PC-9 (cell line): ENCODE results near the gene CXCL16. TPM values are rescaled to one million over a fixed set of nuclear protein-coding genes. Genes with fewer than 3 reads are reported as not detected.

Source experiments
- Bru-seq: library from RNA; stranded (reverse); fragments of 400-500 nt; gene quantifications from one replicate; lab custom pipeline; 2021; lab: Mats Ljungman, UMichigan
- BruChase-seq, 2 experiments: library from RNA; stranded (reverse); fragments of 400-500 nt; gene quantifications; one replicate each; lab custom pipeline; 2021; lab: Mats Ljungman, UMichigan
- BruUV-seq: library from RNA; stranded (reverse); fragments of 400-500 nt; replicated peaks from 2 replicates; lab custom pipeline; 2021; lab: Mats Ljungman, UMichigan
- CTCF ChIA-PET: fragments of 300-600 bp; sonication (Branson Sonifier 250); formaldehyde crosslinking; loops from one replicate; lab custom pipeline; 2022; ENCODE audit warnings: antibody characterized with exemption; lab: Charles Lee
- POLR2A ChIA-PET: fragments of 300-600 bp; sonication (Branson Sonifier 250); formaldehyde crosslinking; loops from one replicate; lab custom pipeline; 2022; ENCODE audit warnings: antibody characterized with exemption; ENCODE audit not compliant: unreplicated experiment; lab: Charles Lee
- DNase-seq, 2 experiments: peaks; one replicate each; pipeline versions ENCODE4 v3.0.0 to v3.0.0-alpha.2; 2015 to 2022; ENCODE audit warnings: mixed read lengths in 1 of 2
- H2AFZ ChIP-seq: fragments of 200-600 bp; sonication (generic); 2 replicates; pipeline ENCODE4 v1.8.1; 2017; ENCODE audit warnings: antibody characterized with exemption
- H3F3A ChIP-seq: fragments of 200-600 bp; sonication (generic); 2 replicates; pipeline ENCODE4 v1.8.1; 2017; ENCODE audit warnings: antibody characterized with exemption, mild to moderate bottlenecking, low read depth; ENCODE audit not compliant: insufficient read depth
- H3K27ac ChIP-seq: fragments of 200-600 bp; sonication (generic); 2 replicates; pipeline ENCODE4 v1.6.1; 2016; ENCODE audit warnings: mixed run types
- H3K27me3 ChIP-seq: fragments of 200-600 bp; sonication (generic); 2 replicates; pipeline ENCODE4 v1.6.1; 2016; ENCODE audit warnings: low read depth, mixed run types; ENCODE audit not compliant: insufficient read depth
- H3K36me3 ChIP-seq: fragments of 200-600 bp; sonication (generic); 2 replicates; pipeline ENCODE4 v1.6.1; 2016; ENCODE audit warnings: low read depth, mixed run types
- H3K4me1 ChIP-seq: fragments of 200-600 bp; sonication (generic); replicated peaks from 2 replicates; pipeline ENCODE4 v1.6.1; 2016; ENCODE audit warnings: mixed run types; ENCODE audit not compliant: insufficient read depth
- H3K4me2 ChIP-seq: fragments of 200-600 bp; sonication (generic); 2 replicates; pipeline ENCODE4 v1.6.1; 2017; ENCODE audit warnings: mixed run types
- H3K4me3 ChIP-seq: fragments of 200-600 bp; sonication (generic); 2 replicates; pipeline ENCODE4 v1.6.1; 2016; ENCODE audit warnings: mixed run types
- H3K79me2 ChIP-seq: fragments of 200-600 bp; sonication (generic); 2 replicates; pipeline ENCODE4 v1.6.1; 2017; ENCODE audit warnings: low read depth, mixed run types
- H3K9me2 ChIP-seq: fragments of 200-600 bp; sonication (generic); 2 replicates; pipeline ENCODE4 v1.8.1; 2017; ENCODE audit warnings: mild to moderate bottlenecking; ENCODE audit not compliant: insufficient read depth
- H3K9me3 ChIP-seq: fragments of 200-600 bp; sonication (generic); 2 replicates; pipeline ENCODE4 v1.8.1; 2016; ENCODE audit warnings: low read depth; ENCODE audit not compliant: insufficient read depth
- H4K20me1 ChIP-seq: fragments of 200-600 bp; sonication (generic); 2 replicates; pipeline ENCODE4 v1.8.1; 2017; ENCODE audit not compliant: insufficient read depth
- CTCF ChIP-seq: fragments of 200-600 bp; sonication (generic); conservative IDR thresholded peaks from 2 replicates; pipeline ENCODE4 v1.6.1; 2017; ENCODE audit warnings: mixed run types, antibody characterized with exemption, mild to moderate bottlenecking, moderate library complexity
- EZH2 ChIP-seq: fragments of 200-600 bp; sonication (generic); IDR thresholded peaks from 2 replicates; pipeline ENCODE4 v1.8.0; 2017; ENCODE audit warnings: antibody characterized with exemption, low read depth
- intact Hi-C: fragments of 100-400 bp; cut with micrococcal nuclease; formaldehyde crosslinking; loops from one replicate; pipeline ENCODE4 v1.10.0; 2022; ENCODE audit not compliant: unreplicated experiment
- long read RNA-seq: library from polyadenylated mRNA; stranded (forward); transcript quantifications from one replicate; pipeline ENCODE4 v2.0.0, GENCODE V29; 2022
- total RNA-seq: library from RNA; stranded (reverse); gene quantifications from 2 replicates; pipeline ENCODE4 v1.2.3, GENCODE V29; 2021

Gene CXCL16, protein sequence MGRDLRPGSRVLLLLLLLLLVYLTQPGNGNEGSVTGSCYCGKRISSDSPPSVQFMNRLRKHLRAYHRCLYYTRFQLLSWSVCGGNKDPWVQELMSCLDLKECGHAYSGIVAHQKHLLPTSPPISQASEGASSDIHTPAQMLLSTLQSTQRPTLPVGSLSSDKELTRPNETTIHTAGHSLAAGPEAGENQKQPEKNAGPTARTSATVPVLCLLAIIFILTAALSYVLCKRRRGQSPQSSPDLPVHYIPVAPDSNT
- 52.4 and 60.2 TPM in 2 replicates for total RNA-seq
- percentile 62 among the genes with signal in this experiment for Bru-seq, nascent RNA
- BruChase-seq, experiment 1, labeled RNA remaining after a 2-hour chase = percentile 89 among the genes with signal in this experiment
- percentile 97 among the genes with signal in this experiment for BruChase-seq, experiment 2, labeled RNA remaining after a 6-hour chase
- long read RNA-seq, transcript CXCL16-203 (5 exons, 1,668 nt) = minor isoform, 35 of 127 reads
- long read RNA-seq, transcript CXCL16-201 (6 exons, 2,222 nt) = major isoform, 84 of 127 reads
- long read RNA-seq, partial matches to known transcripts = 6 of 127 reads
- long read RNA-seq, other reads (novel, unspliced or antisense) = 2 of 127 reads

DNA sequence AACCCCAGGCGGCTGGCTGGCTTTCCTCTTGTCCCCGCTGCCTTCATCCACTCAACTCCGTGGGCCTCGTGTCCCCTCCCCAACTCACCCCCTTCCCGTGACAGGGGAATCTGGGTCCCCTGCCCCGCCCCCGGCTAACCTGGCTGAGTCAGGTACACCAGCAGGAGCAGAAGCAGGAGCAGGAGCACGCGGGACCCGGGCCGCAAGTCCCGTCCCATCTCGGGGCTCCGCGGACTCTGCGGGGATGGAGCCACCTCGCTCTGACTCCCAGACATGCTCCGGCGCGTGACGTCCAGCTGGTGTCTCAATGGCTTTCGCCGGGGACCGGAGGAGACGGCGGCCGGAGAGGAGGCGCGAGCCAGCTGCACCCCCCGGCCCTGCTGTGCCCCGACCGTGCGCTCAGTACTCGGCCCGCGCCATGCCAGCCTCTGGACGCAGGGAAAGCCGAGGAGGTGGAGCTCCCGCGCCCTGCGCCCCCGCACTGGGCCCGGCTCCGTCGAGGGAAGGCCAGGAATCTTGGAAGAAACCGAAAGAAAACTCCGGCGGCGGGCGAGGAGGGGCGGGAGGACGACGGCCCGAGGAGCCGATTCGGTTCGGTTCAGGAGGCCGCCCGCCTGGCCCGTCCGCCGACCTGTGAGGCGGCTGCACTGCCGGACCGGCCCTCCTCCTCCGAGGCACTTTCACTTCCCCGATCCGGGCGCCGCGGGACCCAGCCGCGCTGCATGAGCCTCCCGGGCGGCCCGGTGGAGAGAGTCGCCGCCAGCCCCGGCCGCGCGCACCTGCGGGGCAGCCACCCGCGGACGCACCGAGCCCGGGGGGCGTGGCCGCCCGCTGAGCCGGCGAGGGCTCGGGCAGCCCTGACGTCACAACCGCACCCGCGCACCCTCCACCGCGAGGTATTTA, at the start of gene CXCL16, which contains the start of gene ZMYND15:
CXCL16 (minus strand) TSS at position 807 of the 903 bp plus-strand sequence; CDS start at position 218, 589 bp downstream.
ZMYND15 (plus strand) TSS at position 712 of the 903 bp plus-strand sequence. CDS start 716 bp downstream, outside the sequence.
- peak within 1 kb of the TSS; percentile 96 for H2AFZ ChIP-seq
- H3K9me3 ChIP-seq = no peaks in the 10 kb centered on the region
- BruUV-seq = TSS peak; percentile 34
- 0 out of 2 replicates have a peak, but pooled peaks cover 6% of the 10 kb centered on the region for H3K27me3 ChIP-seq
- H3K4me2 ChIP-seq = peak within 1 kb of the TSS; percentile 87
- peak within 1 kb of the TSS; percentile 95 for H3K4me3 ChIP-seq
- peaks cover 8% of the 10 kb centered on the region for H3F3A ChIP-seq
- TF ChIP-seq EZH2 (no peak), CTCF (0 out of 2 replicates have a peak, but pooled peaks have one; percentile 3)
- peak within 1 kb of the TSS; percentile 75 for H3K27ac ChIP-seq
- no peaks in the 10 kb centered on the region for H3K36me3 ChIP-seq
- no peaks in the 10 kb centered on the region for H4K20me1 ChIP-seq
- H3K9me2 ChIP-seq = no peaks in the 10 kb centered on the region
- peaks cover 12% of the 10 kb centered on the region; the same call in 1 of the 2 replicates for H3K4me1 ChIP-seq
- intact Hi-C loops = loop anchor here (2.0 kb wide), 1 partner anchor 29 kb away; the partner anchor contains the start of gene ARRB2
- ChIA-PET POLR2A (interaction anchor here (0.6 kb wide), 1 partner anchor 35 kb away, joined by 5 read pairs; the partner anchor contains the start of gene PELP1), CTCF (interaction anchor here (0.6 to 1.4 kb wide), 3 partner anchors 29 to 290 kb away, joined by 3 to 5 read pairs (median 5); partner anchors contain the start of gene ARRB2)
- DNase-seq = peak in 1 of 2 experiments; percentile 75
- H3K79me2 ChIP-seq = no peaks in the 10 kb centered on the region

GRCh38 chr17:4788807-4789700, 49.3 kb upstream of the CXCL16 start, which contains the start of gene GLTPD2:
GLTPD2 (plus strand) TSS chr17:4788964; CDS start chr17:4789012, 48 bp downstream.
- ChIA-PET CTCF (interaction anchor here (0.5 to 2.2 kb wide), 6 partner anchors 18 to 586 kb away, joined by 3 to 18 read pairs (median 6); partner anchors contain the start of genes ARRB2, MED11 and PLD2), POLR2A (no interaction called here)
- Histone ChIP-seq H3K36me3 (no peaks in the 10 kb centered on the region), H3K9me2 (no peaks in the 10 kb centered on the region), H3K9me3 (no peaks in the 10 kb centered on the region), H3K79me2 (peaks cover 15% of the 10 kb centered on the region; the same call in 1 of the 2 replicates), H3K27me3 (no peaks in the 10 kb centered on the region), H4K20me1 (no peaks in the 10 kb centered on the region), H2AFZ (peak within 1 kb of the TSS; percentile 96), H3F3A (peaks cover 24% of the 10 kb centered on the region), H3K4me2 (peak within 1 kb of the TSS; percentile 94), H3K4me3 (peak within 1 kb of the TSS; percentile 84), H3K27ac (peak within 1 kb of the TSS; percentile 69), H3K4me1 (peaks cover 20% of the 10 kb centered on the region)
- BruUV-seq = TSS peak; percentile 56
- intact Hi-C loops = no loop called here
- peak in 1 of 2 experiments; percentile 27 for DNase-seq
- TF ChIP-seq EZH2 (no peak), CTCF (no peak; the same call in 1 of the 2 replicates)
